ENCODE measurements around the gene SARS1. TPM values are rescaled to one million over a fixed set of nuclear protein-coding genes. Genes with fewer than 3 reads are reported as not detected.

Gene SARS1
- polyA plus RNA-seq, 1 of the 3 experiments (the other 2 are of a cell fraction) = 98.3 TPM

- H3K27me3 ChIP-seq (ENCODE audit: insufficient read depth) = no peaks in the 10 kb centered on the region
- no peak overlapping the region for H3K4me2 ChIP-seq
- H3K79me2 ChIP-seq (ENCODE audit: insufficient read depth) = no peaks in the 10 kb centered on the region
- H3K36me3 ChIP-seq (replicated peaks in 1 of 2; ENCODE audit: control insufficient read depth in 1 of 2, insufficient read depth in 2 of 2, low read length in 1 of 2) = peaks cover 6 to 18% of the 10 kb centered on the region in 2 experiments
- POLR2A ChIA-PET = no interaction called here
- no peak overlapping the region for H2AFZ ChIP-seq (ENCODE audit: low read depth)
- no peaks in the 10 kb centered on the region for H3K9me2 ChIP-seq
- no peak for DNase-seq
- H3K4me3 ChIP-seq (ENCODE audit: low read depth in 2 of 2, low read length in 1 of 2) = no peak overlapping the region
- no peak overlapping the region for H3K27ac ChIP-seq (ENCODE audit: low read depth in 2 of 2, low read length in 1 of 2)
- CTCF ChIA-PET = interaction anchor here (2.2 kb wide), 1 partner anchor 11 kb away, joined by 7 read pairs; no protein-coding TSS in a partner anchor
- H3K4me1 ChIP-seq (ENCODE audit: control insufficient read depth in 1 of 2, insufficient read depth in 2 of 2, low read depth in 1 of 2, low read length in 1 of 2) = peaks cover 11 to 14% of the 10 kb centered on the region in 2 experiments; a peak in 2 of 4 replicates
- no peak for TF ChIP-seq YY1 (IDR thresholded peaks at IDR 0.05; ENCODE audit: low read depth)
- TF ChIP-seq USF1 (IDR thresholded peaks at IDR 0.05; ENCODE audit: borderline replicate concordance, low read depth) = no peak
- TF ChIP-seq CTCF (IDR thresholded peaks at IDR 0.05) = no peak
- TF ChIP-seq GABPA (IDR thresholded peaks at IDR 0.05; ENCODE audit: low read depth) = no peak
- no peak for TF ChIP-seq FOXM1 (IDR thresholded peaks at IDR 0.05; ENCODE audit: low read depth)
- TF ChIP-seq, protein P1, sequence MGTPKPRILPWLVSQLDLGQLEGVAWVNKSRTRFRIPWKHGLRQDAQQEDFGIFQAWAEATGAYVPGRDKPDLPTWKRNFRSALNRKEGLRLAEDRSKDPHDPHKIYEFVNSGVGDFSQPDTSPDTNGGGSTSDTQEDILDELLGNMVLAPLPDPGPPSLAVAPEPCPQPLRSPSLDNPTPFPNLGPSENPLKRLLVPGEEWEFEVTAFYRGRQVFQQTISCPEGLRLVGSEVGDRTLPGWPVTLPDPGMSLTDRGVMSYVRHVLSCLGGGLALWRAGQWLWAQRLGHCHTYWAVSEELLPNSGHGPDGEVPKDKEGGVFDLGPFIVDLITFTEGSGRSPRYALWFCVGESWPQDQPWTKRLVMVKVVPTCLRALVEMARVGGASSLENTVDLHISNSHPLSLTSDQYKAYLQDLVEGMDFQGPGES (IDR thresholded peaks at IDR 0.05; ENCODE audit: low read depth, low read length) = no peak
- TF ChIP-seq, protein P2, sequence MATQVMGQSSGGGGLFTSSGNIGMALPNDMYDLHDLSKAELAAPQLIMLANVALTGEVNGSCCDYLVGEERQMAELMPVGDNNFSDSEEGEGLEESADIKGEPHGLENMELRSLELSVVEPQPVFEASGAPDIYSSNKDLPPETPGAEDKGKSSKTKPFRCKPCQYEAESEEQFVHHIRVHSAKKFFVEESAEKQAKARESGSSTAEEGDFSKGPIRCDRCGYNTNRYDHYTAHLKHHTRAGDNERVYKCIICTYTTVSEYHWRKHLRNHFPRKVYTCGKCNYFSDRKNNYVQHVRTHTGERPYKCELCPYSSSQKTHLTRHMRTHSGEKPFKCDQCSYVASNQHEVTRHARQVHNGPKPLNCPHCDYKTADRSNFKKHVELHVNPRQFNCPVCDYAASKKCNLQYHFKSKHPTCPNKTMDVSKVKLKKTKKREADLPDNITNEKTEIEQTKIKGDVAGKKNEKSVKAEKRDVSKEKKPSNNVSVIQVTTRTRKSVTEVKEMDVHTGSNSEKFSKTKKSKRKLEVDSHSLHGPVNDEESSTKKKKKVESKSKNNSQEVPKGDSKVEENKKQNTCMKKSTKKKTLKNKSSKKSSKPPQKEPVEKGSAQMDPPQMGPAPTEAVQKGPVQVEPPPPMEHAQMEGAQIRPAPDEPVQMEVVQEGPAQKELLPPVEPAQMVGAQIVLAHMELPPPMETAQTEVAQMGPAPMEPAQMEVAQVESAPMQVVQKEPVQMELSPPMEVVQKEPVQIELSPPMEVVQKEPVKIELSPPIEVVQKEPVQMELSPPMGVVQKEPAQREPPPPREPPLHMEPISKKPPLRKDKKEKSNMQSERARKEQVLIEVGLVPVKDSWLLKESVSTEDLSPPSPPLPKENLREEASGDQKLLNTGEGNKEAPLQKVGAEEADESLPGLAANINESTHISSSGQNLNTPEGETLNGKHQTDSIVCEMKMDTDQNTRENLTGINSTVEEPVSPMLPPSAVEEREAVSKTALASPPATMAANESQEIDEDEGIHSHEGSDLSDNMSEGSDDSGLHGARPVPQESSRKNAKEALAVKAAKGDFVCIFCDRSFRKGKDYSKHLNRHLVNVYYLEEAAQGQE (IDR thresholded peaks at IDR 0.05; ENCODE audit: low read depth, low read length) = no peak
- TF ChIP-seq POLR2AphosphoS5 (IDR thresholded peaks at IDR 0.05; ENCODE audit: low read depth, low read length) = no peak
- TF ChIP-seq MXI1 (IDR thresholded peaks at IDR 0.05; ENCODE audit: low read depth, low read length) = no peak
- no peak for TF ChIP-seq CHD2 (IDR thresholded peaks at IDR 0.05; ENCODE audit: low read length, partially characterized antibody)
- TF ChIP-seq RXRA (IDR thresholded peaks at IDR 0.05; ENCODE audit: borderline replicate concordance, low read depth) = no peak
- H3K9me3 ChIP-seq = no peaks in the 10 kb centered on the region
- no peak overlapping the region for H3K9ac ChIP-seq
- H4K20me1 ChIP-seq (ENCODE audit: insufficient read depth) = no peaks in the 10 kb centered on the region
- 93% methylated on average over 7 of the region's 7 CpGs for WGBS (ENCODE audit: low lambda C conversion rate)
- H3F3A ChIP-seq (replicated peaks; ENCODE audit: insufficient read depth) = peaks cover 8% of the 10 kb centered on the region
Measured at GRCh38 chr1:109242387-109242786, 28.7 kb downstream of the SARS1 start.
